ENCODE data around the gene RAB11FIP2. TPM values are rescaled to one million over a fixed set of nuclear protein-coding genes. Genes with fewer than 3 reads are reported as not detected.

RAB11FIP2 gene
- total and polyA plus RNA-seq, 8 donors: 4.3 to 74.1 (median 16.8) TPM

DNA sequence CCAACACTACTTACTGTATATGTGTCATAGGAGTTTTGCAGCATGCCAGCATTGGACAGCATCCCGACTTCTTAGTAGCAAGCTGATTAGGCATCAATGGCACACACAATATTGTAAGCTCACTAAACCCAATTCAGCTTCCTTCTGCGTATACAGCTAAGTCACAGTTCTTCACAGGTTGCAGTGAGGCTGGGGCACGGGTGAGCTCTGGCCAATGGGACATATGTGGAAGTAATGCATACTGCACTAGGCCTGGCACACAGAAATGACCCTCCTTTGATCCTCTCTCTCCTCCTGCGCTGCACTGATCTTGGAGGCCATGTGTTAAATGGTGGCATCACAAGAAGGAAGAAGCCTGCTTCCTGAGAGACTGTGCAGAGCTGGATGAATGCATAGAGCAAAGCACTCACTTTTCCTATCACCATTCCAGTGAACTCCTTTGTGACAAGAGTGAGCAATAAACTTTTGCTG lies 11.9 kb downstream of the RAB11FIP2 start:
- intact Hi-C loops (cut with DNase I; ENCODE audit: low total_unique reads): no loop called here
- no peak for TF ChIP-seq POLR2A (IDR thresholded peaks at IDR 0.05)
- TF ChIP-seq EP300 (IDR thresholded peaks at IDR 0.05): no peak
- TF ChIP-seq CTCF (IDR thresholded peaks at IDR 0.05): no peak
- no peak for TF ChIP-seq POLR2AphosphoS5 (IDR thresholded peaks at IDR 0.05)
- DNase-seq: no peak
- Histone ChIP-seq H3K27me3 (no peaks in the 10 kb centered on the region), H3K27ac (peak overlapping the region in 1 of 5 donors; percentile 6), H3K36me3 (peaks cover 0 to 16% (median 15%) of the 10 kb centered on the region in 4 donors), H3K4me1 (peaks cover 4 to 33% (median 18%) of the 10 kb centered on the region in 4 donors), H3K4me3 (no peak overlapping the region), H3K9me3 (no peaks in the 10 kb centered on the region)
- WGBS, 5 donors: 85 to 93% (median 89%) methylated on average over 4 of the region's 4 CpGs

- WGBS, 5 donors: 46 to 69% (median 66%) methylated on average over 7 of the region's 7 CpGs
- intact Hi-C loops (cut with DNase I; ENCODE audit: low total_unique reads): no loop called here
- no peaks in the 10 kb centered on the region for H3K27me3 ChIP-seq
- peaks cover 4 to 29% (median 18%) of the 10 kb centered on the region in 4 donors for H3K4me1 ChIP-seq
- TF ChIP-seq EP300 (IDR thresholded peaks at IDR 0.05) (no peak), CTCF (IDR thresholded peaks at IDR 0.05) (no peak), POLR2AphosphoS5 (IDR thresholded peaks at IDR 0.05) (no peak), POLR2A (IDR thresholded peaks at IDR 0.05) (no peak)
- H3K27ac ChIP-seq: no peak overlapping the region
- H3K4me3 ChIP-seq: no peak overlapping the region
- H3K9me3 ChIP-seq: no peaks in the 10 kb centered on the region
- DNase-seq: peak in 1 of 2 donors; percentile 75
- H3K36me3 ChIP-seq: peaks cover 0 to 16% (median 13%) of the 10 kb centered on the region in 4 donors
These were observed 12.8 kb downstream of the RAB11FIP2 start for GRCh38 chr10:118033905-118034304.

DNA sequence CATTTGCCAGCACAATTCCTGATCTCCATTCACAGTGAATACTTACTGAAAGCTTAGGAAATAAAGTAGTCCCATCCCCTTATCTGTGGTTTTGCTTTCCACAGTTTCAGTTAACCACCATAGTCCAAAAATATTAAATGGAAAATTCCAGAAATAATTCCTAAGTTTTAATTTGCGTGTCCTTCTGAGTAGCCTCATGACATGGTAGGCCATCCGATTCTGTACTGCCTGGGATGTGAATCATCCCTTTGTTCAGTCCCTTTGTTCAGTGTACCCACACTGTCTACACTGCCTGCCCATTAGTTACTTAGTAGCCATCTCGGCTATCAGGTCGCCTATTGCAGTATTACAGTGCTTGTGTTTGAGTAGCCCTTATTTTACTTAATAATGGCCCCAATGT lies 14.2 kb downstream of the RAB11FIP2 start:
- Histone ChIP-seq H3K27me3 (no peaks in the 10 kb centered on the region), H3K4me3 (no peak overlapping the region), H3K9me3 (no peaks in the 10 kb centered on the region), H3K27ac (no peak overlapping the region), H3K4me1 (peaks cover 4 to 29% (median 18%) of the 10 kb centered on the region in 4 donors), H3K36me3 (peaks cover 0 to 16% (median 11%) of the 10 kb centered on the region in 4 donors)
- intact Hi-C loops (cut with DNase I; ENCODE audit: low total_unique reads): no loop called here
- no peak for DNase-seq
- TF ChIP-seq CTCF (IDR thresholded peaks at IDR 0.05) (no peak), EP300 (IDR thresholded peaks at IDR 0.05) (no peak), POLR2AphosphoS5 (IDR thresholded peaks at IDR 0.05) (no peak), POLR2A (IDR thresholded peaks at IDR 0.05) (no peak)
- WGBS, 5 donors: 95 to 98% (median 97%) methylated on average over 4 of the region's 4 CpGs

DNA sequence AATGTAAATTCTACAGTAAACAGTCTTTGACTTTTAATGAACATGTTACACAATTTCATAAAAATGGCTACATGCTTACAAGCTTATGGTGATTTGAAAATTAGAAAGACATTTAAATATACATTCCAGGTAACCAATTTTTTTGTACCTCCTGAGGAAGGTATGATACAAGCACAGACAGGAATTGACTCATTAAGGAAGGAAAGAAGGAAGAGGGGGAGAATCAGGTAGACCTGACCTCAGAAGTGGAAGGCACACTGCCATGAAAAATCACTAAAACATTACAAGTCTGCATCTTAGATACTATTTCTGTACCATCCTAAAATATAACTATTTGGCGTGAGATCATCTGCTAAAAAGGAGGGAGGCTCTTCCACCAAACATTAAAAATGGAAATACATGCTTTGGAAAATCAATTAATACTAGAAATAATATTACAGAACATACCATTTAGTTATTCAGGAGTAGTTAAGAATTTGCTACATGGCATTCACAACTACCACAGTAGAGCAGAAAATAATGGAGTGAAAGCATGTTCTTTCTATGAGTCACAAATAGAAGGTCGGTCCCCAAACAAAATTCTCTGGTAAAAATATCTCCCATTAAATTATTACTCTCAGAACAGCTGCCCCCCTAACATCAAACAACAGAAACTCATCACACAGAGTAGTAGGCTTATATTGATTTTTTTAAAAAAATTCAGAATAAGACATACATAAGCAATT lies 15.2 kb downstream of the RAB11FIP2 start:
- peaks cover 0 to 16% (median 11%) of the 10 kb centered on the region in 4 donors for H3K36me3 ChIP-seq
- H3K9me3 ChIP-seq: no peaks in the 10 kb centered on the region
- H3K27me3 ChIP-seq: no peaks in the 10 kb centered on the region
- WGBS, 5 donors: 71 to 90% (median 87%) methylated on average over 2 of the region's 2 CpGs
- intact Hi-C loops (cut with DNase I; ENCODE audit: low total_unique reads): no loop called here
- no peak overlapping the region for H3K27ac ChIP-seq
- no peak overlapping the region for H3K4me3 ChIP-seq
- DNase-seq: no peak
- TF ChIP-seq CTCF (IDR thresholded peaks at IDR 0.05) (no peak), POLR2A (IDR thresholded peaks at IDR 0.05) (no peak), EP300 (IDR thresholded peaks at IDR 0.05) (no peak)
- H3K4me1 ChIP-seq: peaks cover 4 to 29% (median 18%) of the 10 kb centered on the region in 4 donors

Data from stomach (tissue), 9 donors.